Gastrocnemius medialis (tissue), 4 donors: ENCODE measurements around the gene AMBP. TPM values are rescaled to one million over a fixed set of nuclear protein-coding genes. Genes with fewer than 3 reads are reported as not detected.
A peak's percentile ranks its signal among the peaks of the same experiment; 100 is the strongest.
"Not testable (repeated sequence)": the region's sequence is repeated elsewhere in the genome, so short reads cannot be mapped to it uniquely, and the experiment has no call there.

Experiments used
- ATAC-seq, 2 donors: fragments of 150-250 bp; one replicate each; pipeline ENCODE4 v1.9.1; 2016
- DNase-seq, 2 donors: peaks; one replicate each; pipeline ENCODE4 v3.0.0-alpha.2; 2019
- H3K27ac ChIP-seq, 4 donors: fragments of 200-600 bp; sonication (generic); 1 replicate in 1 of 4; 2 replicates in 3 of 4; pipeline ENCODE4 v1.5.1; 2016 to 2018; ENCODE audit warnings: mild to moderate bottlenecking in 2 of 4, moderate library complexity in 1 of 4
- H3K27me3 ChIP-seq, 3 donors: fragments of 200-600 bp; sonication (generic) in 2 of 3; 1 replicate in 1 of 3; 2 replicates in 2 of 3; pipeline versions ENCODE4 v1.5.1 to v1.6.0; 2016 to 2019; ENCODE audit warnings: mild to moderate bottlenecking in 1 of 3, moderate library complexity in 1 of 3
- H3K36me3 ChIP-seq, 2 donors: fragments of 200-600 bp; sonication (generic) in 1 of 2; one replicate each; pipeline ENCODE4 v1.5.1; 2017 to 2018
- H3K4me1 ChIP-seq, 2 donors: fragments of 200-600 bp; sonication (generic) in 1 of 2; one replicate each; pipeline ENCODE4 v1.5.1; 2016 to 2017; ENCODE audit warnings: mild to moderate bottlenecking in 2 of 2
- H3K4me3 ChIP-seq, 4 donors: fragments of 200-600 bp; sonication (generic) in 3 of 4; 1 replicate in 1 of 4; 2 replicates in 3 of 4; pipeline ENCODE4 v1.5.1; 2016 to 2019; ENCODE audit warnings: mild to moderate bottlenecking in 2 of 4
- H3K9me3 ChIP-seq, 3 donors: fragments of 200-600 bp; sonication (generic) in 2 of 3; 1 replicate in 1 of 3; 2 replicates in 2 of 3; pipeline ENCODE4 v1.5.1; 2016 to 2019
- CTCF ChIP-seq, 5 experiments: fragments of 450-650 bp in 3 of 5; fragments of 200-600 bp in 2 of 5; sonication (generic) in 2 of 5; IDR thresholded peaks in 4 of 5; conservative IDR thresholded peaks in 1 of 5; 1 replicate in 4 of 5; 2 replicates in 1 of 5; pipeline ENCODE4 v1.5.1; 2016 to 2019; ENCODE audit warnings: antibody characterized with exemption in 5 of 5, mild to moderate bottlenecking in 3 of 5, moderate library complexity in 3 of 5
- POLR2A ChIP-seq, 2 donors: fragments of 450-650 bp; IDR thresholded peaks; one replicate each; pipeline ENCODE4 v1.6.1; 2017; ENCODE audit warnings: antibody characterized with exemption in 2 of 2, mild to moderate bottlenecking in 2 of 2, moderate library complexity in 2 of 2
- in situ Hi-C, 4 donors: fragments of 200-750 bp; cut with MboI; loops; one replicate each; pipeline versions ENCODE4 v1.15.0 to v1.8.0; 2017; ENCODE audit warnings: low sequenced_read_pairs in 4 of 4
- intact Hi-C: fragments of 100-400 bp; cut with DNase I; formaldehyde crosslinking; loops from one replicate; pipeline ENCODE4 v1.15.1; 2023; ENCODE audit warnings: low total_unique reads
- total RNA-seq, 4 donors: library from RNA; depleted of rRNA; stranded (reverse); fragments of >200 nt; gene quantifications; one replicate each; pipeline versions ENCODE4 v1.1.0 to v1.2.3, GENCODE V29; 2016

Gene AMBP
- total RNA-seq, 4 donors from 2014 or later = 3.2 to 7.2 TPM; not detected in 2

GRCh38 chr9:114084282-114085073 is 6.4 kb upstream of the AMBP start:
- H3K4me3 ChIP-seq = no peak overlapping the region
- no peaks in the 10 kb centered on the region for H3K36me3 ChIP-seq
- no peaks in the 10 kb centered on the region for H3K9me3 ChIP-seq
- ATAC-seq (no peak), DNase-seq (no peak)
- no peaks in the 10 kb centered on the region for H3K27me3 ChIP-seq
- in situ Hi-C loops = no loop called here
- no peaks in the 10 kb centered on the region for H3K4me1 ChIP-seq
- H3K27ac ChIP-seq = no peak overlapping the region
- TF ChIP-seq CTCF (IDR thresholded peaks at IDR 0.05 in 4 of 5, conservative IDR thresholded peaks at IDR 0.05 in 1 of 5) (no peak), POLR2A (IDR thresholded peaks at IDR 0.05) (no peak)
- intact Hi-C loops = no loop called here

- ATAC-seq (no peak), DNase-seq (no peak)
- Histone ChIP-seq H3K4me3 (no peak overlapping the region), H3K36me3 (no peaks in the 10 kb centered on the region), H3K27ac (no peak overlapping the region), H3K27me3 (no peaks in the 10 kb centered on the region), H3K9me3 (no peaks in the 10 kb centered on the region), H3K4me1 (no peaks in the 10 kb centered on the region)
- in situ Hi-C loops (no loop called here), intact Hi-C loops (no loop called here)
- TF ChIP-seq POLR2A (IDR thresholded peaks at IDR 0.05) = no peak
- TF ChIP-seq CTCF (IDR thresholded peaks at IDR 0.05 in 4 of 5, conservative IDR thresholded peaks at IDR 0.05 in 1 of 5) = no peak
These were observed 5.6 kb upstream of the AMBP start for GRCh38 chr9:114083666-114084065.

DNA sequence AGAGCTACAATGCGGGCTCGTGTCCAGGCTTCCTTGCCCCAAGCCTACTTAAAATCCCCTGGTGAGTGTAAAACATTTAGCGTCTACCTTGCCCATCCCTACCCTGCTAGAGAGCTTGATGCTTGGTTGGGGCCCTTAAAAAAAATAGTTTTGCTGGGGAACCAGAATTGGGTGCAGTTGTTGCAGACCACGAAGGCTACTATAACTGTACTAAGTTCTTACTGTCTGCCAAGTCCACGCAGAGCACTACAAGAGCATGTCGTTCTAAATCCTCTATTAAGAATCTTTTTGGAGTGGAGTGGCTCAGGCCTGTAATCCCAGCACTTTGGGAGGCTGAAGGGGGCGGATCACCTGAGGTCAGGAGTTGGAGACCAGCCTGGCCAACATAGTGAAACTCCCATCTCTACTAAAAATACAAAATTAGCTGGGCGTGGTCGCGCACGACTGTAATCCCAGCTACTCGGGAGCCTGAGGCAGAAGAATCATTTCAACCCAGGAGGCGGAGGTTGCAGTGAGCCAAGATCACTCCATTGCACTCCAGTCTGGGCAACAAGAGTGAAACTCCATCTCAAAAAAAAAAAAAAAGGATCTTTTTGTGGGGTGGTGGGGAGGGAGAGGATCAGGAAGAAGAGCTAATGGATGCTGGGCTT is 4.8 kb upstream of the AMBP start:
- H3K9me3 ChIP-seq, H3K27ac ChIP-seq, H3K4me1 ChIP-seq, in situ Hi-C loops, H3K27me3 ChIP-seq, H3K36me3 ChIP-seq, DNase-seq, H3K4me3 ChIP-seq: not testable (repeated sequence)
- intact Hi-C loops = loop anchor here (1.0 kb wide), 2 partner anchors 25 to 208 kb away; no protein-coding TSS in a partner anchor
- TF ChIP-seq CTCF (IDR thresholded peaks at IDR 0.05 in 4 of 5, conservative IDR thresholded peaks at IDR 0.05 in 1 of 5) = peak in 1 of 5 experiments; percentile 5
- ATAC-seq = peak in 1 of 2 donors; percentile 18

- TF ChIP-seq POLR2A (IDR thresholded peaks at IDR 0.05) (no peak), CTCF (IDR thresholded peaks at IDR 0.05 in 4 of 5, conservative IDR thresholded peaks at IDR 0.05 in 1 of 5) (peak; percentile 72 to 94 (median 89))
- H3K4me3 ChIP-seq = no peak overlapping the region
- no peaks in the 10 kb centered on the region for H3K4me1 ChIP-seq
- H3K27ac ChIP-seq = no peak overlapping the region
- no peaks in the 10 kb centered on the region for H3K36me3 ChIP-seq
- peak; percentile 95 to 98 for ATAC-seq
- intact Hi-C loops = loop anchor here (1.0 kb wide), 2 partner anchors 26 to 209 kb away; no protein-coding TSS in a partner anchor
- H3K9me3 ChIP-seq = no peaks in the 10 kb centered on the region
- in situ Hi-C loops = no loop called here
- H3K27me3 ChIP-seq = peaks cover 0 to 6% (median 0%) of the 10 kb centered on the region in 3 donors
- peak; percentile 62 to 79 for DNase-seq
These were observed 4.1 kb upstream of the AMBP start for GRCh38 chr9:114082017-114082762.
